Measurements from ENCODE around the gene VAC14. TPM values are rescaled to one million over a fixed set of nuclear protein-coding genes. Genes with fewer than 3 reads are reported as not detected.

VAC14 gene
- total RNA-seq, 1 donor from 2014 or later = 19.0 TPM

DNA sequence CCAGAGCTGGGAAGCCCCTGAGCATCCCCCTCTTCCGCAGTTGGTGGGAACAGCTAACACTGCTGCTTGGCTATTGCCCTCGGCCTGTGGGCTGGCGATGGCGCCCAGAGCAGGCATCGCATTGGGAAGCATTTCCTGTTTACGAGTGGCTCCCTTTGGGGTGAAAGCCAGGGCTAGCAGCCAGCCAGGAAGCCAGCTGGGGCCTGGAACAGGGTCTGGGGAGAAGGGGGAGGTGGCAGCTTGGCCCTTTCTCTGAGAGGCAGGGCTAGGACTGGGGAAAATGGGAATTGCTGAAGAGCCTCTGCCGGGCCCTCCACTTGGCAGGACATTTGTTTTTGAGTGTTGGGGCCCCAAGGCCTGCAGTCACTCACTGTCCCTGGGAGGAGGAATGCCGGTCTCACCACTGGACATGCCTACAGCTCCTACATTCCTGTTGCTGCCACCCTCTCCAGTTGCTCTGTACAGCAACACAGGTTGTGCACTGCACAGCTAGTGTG lies 112.7 kb downstream of the VAC14 start:
- intact Hi-C loops (cut with DNase I) = loop anchor here (2.0 kb wide), 1 partner anchor 39 kb away; no protein-coding TSS in a partner anchor
- DNase-seq (ENCODE audit: low spot score) = no peak

DNA sequence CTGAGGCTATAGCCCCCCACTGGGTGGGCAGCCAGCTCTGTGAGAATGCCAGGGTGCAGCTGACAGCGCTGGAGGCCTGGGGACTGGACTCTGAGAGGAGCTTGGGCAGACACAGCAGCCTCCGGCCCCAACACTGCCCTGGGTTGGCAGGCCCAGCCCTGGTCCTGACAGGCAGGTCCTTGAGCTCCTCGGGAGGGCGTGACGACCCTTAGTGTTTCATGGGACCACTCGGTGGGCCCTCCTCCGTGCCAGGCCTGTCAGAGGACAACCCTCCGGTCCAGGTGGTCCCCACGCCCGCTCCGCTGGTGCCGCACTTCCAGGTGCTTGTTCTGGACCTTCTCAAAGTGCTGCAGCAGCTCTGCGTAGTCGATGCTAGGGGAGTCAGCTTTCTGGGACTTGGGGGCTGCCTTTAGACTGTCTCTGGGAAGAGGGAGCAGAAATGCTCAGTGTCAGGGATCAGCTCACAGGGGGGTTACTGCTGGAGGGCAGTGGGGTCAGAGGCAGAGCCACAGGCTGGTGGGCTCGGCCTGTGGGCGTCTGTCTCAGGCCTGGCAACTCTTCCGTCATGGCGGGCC lies 113.2 kb downstream of the VAC14 start:
- DNase-seq (ENCODE audit: low spot score) = no peak
- intact Hi-C loops (cut with DNase I) = loop anchor here (2.0 kb wide), 1 partner anchor 39 kb away; no protein-coding TSS in a partner anchor

DNA sequence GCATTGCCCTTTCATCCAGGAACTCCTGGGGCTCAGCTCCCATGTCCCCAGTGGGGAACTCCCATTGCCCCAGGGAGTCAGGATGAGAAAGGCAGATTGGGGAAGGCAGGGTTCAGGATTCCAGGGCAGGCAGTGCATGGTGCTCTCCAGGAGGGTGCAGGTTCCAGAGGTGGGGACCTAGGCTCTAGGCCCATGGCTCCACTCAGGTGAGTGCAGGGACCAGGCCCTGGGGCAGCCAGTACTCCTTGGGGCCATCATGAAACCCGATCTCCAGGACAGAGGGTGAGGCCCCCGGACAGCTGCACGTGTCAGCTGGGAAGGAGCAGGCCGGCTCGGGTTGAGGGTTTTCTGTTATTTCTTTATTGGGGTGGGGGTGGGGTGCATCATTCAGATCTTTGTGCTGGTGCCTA lies 113.9 kb downstream of the VAC14 start:
- no peak for DNase-seq (ENCODE audit: low spot score)
- intact Hi-C loops (cut with DNase I) = no loop called here

DNA sequence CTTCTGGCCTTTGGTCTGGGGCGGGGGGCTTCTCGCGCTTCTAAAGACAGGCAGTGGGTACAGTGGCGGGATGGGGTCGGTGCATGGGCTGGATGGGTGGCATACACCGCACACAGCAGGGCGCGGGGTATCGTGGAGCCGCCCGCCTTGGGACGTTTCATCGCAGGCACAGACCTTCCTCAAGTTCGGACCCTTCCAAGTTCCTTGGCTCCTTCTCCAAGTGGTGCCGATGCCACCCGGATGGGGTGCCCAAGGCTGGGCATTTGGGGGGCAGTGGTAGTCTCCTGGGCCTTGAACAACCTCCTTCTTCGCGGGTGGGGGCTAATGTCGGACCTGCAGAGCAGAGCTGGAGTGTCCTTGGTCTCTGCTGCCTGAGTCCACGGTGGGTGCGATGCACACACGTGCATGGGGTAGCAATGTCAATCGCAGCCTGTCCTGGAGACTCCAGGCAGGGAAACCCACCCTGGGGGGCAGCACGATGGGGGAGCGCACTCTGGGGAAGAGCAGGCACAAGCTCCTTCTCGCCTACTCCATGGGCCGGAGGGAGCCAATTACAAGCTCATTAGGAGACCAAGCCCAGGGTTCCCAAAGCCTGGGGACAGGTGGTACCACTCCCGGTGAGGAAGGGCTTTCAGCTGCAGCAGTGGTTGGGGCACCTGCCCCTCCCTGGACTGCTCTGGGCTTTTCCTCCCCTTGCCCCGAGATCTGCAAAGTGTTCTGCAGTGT lies 114.4 kb downstream of the VAC14 start:
- intact Hi-C loops (cut with DNase I) = no loop called here
- no peak for DNase-seq (ENCODE audit: low spot score)

DNA sequence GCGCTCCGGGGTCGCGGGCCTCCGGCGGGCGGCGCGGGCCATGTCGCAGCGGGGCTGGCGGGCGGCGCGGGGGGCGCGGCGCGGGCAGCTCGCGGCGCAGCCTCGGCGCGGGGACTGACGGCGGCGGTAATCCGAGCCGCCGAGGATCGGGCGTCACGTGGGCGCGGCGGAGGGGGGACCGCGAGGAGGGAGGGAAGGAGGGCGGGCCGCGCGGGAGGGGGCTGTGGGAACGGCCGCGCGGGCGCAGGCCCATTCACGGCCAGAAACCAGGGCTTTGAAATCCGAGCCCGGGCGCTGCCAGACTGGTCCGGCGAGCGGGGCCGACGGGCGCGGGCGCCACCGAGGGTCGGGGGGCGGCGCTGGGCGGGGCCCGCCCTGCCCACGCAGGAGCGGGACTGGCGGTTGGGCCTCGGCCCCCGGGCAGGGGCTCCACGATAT lies 115.0 kb downstream of the VAC14 start, which contains the start of gene MTSS2:
Gene MTSS2, minus strand, starts transcription at position 116 of the 438 bp plus-strand sequence. CDS start 262 bp downstream, outside the sequence.
- peak; percentile 87 for DNase-seq (ENCODE audit: low spot score)
- intact Hi-C loops (cut with DNase I) = no loop called here

DNA sequence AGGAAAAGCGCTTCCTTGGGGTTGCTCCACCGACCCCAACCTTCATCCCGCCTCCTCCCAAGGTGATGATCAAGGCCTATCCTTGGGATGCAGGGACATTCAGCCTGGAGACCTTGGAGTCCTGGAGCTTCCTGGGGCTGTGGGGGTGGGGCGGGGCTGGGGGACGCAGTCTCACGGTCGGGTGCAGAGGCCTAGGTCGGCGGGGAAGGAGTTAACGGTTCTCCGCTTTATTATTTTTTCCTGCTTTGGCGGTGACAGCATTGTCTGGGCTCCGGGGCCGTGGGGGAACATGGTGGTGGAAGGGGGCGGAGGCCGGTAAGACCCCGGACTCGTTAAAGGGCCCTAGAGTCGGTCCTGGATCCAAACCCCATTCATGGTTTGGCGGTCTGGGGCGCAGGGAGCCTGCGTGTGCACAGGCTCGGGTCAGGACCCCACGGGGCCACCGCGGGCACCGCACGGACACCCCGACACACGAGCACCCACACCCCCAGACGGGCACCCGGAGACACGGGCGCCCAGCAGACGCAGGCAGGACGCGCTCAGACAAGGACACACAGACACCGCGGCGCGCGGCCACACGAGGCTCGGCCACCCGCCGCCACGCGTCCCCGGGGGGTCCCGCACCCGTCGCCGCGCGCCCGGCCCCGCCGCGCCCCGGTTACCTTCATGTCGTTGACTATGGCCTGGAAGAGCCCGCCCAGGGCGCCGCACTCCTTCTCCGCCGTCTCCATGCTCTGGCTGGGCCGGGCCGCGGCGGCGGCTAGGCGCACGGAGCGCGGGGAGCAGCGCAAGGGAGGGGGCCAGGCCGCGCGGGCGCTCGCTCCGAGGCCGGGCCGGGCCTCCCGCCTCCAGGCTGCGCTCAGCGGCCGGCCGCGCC lies 115.7 kb downstream of the VAC14 start:
- intact Hi-C loops (cut with DNase I) = no loop called here
- no peak for DNase-seq (ENCODE audit: low spot score)

DNA sequence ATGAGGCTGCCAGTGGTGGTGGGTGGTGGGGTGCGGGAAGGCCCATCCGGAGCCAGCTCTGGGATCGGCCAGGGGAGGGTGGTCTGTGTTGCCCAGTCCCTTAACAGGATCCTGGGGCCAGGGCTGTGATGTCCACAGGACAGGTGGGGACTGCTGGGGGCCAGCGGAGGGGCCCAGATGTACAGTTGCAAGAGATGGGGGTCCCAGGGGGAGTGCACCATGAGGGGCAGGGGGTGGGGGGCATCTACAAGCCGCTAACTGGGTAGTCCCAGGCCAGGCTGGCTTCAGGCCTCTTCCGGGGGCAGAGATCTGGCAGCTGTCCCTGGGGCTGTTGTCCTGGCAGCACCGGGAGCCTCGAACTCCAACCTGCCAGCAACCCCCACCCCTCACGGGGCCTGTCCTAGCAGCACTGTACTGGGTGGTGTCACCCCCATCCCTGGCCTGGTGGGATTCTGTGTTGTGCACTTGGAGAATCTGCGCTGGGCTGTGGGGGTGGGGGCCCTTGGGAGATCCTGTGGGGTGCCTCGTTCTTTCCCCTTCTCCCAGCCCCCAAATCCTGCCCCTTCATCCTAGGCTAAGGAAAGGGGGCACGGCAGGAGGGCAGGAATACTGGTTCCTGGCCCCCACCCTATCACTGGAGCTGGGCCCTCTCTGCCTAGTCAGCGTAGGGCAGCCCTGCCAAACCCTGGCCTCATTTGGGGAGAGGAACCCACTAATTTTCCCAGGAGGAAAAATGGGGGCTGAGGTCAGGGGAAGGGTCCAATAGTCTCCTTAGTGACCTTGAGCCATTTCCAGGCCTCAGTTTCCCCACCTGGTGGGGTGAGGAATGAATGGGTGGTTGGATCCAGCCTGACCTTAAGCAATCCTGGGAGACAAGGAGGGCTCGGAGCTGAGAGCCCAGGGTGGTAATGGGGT lies 116.6 kb downstream of the VAC14 start:
- intact Hi-C loops (cut with DNase I) = no loop called here
- no peak for DNase-seq (ENCODE audit: low spot score)

DNA sequence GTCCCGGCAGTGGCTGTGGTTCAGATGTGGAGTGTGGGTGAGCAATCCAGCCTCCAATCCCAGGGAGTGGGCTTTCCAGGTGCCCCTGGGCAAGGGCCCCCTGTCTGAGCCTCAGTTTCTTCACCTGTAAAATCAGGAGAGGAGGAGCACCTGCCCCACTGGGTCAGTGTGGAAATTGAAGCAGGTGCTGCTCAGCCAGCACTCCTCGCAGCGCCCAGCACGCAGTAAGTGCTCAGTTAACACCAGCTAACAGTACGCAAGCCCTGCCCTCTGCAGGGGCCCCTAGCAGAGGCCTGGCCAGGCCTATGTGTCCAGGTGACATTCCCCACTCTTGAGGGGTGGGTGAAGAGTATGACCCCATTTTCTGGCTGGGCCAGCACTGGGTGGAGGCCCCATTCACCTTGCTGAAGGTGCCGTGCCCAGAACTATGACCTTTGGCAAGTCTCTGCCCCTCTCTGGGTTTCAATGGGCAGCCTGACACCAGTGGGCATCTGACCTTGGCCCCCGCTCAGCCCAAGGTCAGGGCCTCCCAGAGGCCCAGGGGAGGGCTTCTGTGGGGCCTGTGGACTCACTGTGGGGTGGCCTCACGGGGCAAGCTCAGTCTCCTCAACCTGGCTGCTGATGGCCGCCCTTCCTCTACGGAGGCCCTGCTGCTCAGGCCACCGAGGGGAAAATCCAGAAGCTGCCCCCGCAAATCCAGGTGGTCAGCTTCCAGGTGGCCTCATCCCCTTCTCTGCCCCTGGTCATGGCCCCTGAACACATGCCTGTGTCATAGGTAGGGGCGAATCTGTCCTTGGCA lies 117.6 kb downstream of the VAC14 start:
- DNase-seq (ENCODE audit: low spot score) = no peak
- intact Hi-C loops (cut with DNase I) = no loop called here

DNA sequence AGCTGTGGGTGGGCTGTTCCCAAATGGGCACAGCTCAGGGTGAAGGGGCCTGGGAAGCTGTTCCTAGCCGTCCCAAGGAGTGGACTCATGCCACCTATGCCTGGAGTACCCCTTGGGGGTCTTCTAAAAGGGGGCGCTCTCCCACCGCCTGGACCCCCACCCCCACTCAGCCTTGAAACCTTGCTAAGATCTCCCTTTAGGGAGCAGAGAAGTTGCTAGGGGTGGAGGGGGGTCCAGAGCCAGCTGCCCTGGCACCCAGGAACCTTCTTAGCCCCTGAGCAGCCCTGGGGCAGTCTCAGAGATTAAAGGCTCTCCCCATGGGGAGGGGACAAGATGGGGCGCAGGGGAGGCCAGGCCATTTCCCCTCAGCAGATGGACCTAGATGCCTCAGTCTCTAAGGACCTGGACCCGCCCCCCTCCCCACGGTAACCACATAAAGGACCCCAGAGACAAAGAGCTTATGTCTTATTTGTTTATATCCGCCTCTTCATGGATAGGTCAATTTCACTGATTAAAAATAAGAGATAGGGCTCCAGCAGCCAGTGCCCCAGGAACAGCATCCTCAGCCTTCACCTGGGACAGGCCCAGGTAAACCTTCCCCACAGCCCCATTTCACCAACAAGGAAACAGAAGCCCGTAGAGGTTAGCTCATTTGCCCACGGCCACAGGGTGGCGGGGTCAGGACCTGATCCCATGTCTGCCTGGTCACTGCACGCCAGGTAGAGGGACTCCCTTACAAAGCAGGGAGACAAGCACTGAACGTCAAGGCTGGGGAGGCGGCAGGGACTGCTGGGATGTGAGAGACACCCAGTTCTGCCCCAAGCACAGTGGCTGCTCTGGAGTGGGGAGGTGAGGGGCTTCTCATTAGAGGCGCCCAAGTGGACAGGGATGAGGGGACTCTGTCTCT lies 118.5 kb downstream of the VAC14 start:
- no peak for DNase-seq (ENCODE audit: low spot score)
- intact Hi-C loops (cut with DNase I) = loop anchor here (1.0 kb wide), 1 partner anchor 56 kb away; no protein-coding TSS in a partner anchor

DNA sequence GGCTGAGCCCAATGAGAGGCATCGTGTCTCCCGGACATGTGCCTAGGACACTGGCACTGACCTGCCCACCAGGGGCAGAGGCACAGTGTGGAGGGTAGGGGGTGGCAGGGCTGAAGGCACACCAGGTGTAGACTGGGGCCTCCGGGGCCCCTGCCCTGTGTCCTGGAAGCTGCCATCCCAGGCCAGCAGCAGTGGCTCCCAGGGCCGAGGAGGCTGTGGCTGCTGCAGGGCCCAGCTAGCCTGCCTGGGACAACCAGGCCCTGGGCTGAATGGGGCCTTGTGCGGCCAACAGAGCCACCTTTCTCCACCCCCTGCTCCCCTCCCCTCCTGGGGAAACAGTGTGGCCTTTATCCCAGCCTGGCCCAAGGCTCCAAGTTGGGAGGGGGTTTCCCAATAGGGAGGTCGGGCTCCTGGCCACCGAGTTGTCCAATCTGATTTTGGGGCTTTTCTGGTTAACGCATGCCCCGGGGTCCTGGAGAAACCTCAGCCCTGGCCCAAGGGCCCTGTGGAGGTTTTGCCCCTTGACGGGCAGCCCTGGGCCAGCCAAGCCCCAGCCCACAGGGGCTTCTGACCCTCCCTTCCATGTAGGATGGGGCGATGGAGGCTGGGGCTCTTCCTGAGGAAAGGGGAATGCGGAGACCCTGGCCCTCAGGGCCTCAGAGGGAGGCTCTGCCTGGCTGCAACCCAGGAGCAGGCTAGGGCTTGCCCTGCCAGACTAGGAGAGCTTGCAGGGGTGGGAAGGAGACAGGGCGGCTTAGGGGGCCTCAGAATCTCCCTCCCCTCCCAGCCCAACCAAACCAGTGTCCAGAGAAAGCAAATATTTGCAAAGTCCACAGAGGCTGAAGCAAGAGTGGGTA lies 119.3 kb downstream of the VAC14 start:
- intact Hi-C loops (cut with DNase I) = loop anchor here (1.0 to 2.0 kb wide), 2 partner anchors 57 to 89 kb away; no protein-coding TSS in a partner anchor
- DNase-seq (ENCODE audit: low spot score) = no peak

DNA sequence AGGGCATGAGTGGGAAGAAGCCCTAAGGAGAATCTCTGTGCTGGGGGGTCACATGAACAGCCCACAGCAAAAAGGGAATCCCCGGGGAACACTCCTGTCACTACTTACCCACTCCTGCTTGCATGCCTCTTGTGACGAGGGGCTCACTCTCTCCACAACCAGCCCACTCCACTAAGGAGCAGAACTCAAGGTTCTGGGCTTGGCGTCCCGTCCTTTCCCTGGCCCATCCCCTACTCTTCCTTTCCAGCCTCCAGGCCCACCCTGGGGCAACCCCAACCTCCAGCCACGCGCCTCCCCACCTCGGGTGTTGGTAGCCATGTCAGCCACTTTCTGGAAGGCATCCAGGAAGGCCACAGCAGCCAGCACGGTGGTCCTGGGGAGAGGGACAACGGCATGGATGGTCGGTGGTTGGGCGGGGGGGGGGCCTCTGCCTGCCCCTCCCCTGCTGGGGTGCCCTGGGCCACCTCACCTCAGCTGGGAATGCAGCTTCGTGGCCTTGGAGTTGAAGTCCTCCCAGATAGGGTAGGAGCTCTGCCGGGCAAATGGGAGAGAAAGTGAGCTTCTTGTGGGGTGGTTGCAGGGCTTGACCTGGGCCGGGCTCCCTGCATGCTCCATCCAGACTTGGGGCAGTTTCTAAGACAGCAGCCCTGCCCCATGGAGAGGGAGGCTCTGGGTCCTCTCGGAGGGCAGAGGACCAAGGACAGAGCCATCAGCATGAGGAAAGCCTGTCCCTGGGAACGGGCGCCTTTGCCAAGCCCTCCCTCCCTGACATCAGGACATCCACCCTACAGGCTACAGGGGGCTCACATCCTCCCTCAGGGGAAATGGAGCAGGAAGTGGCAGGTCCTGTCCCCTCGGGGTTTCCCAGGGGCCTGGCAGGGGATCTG lies 120.2 kb downstream of the VAC14 start:
- intact Hi-C loops (cut with DNase I) = loop anchor here (2.0 kb wide), 1 partner anchor 90 kb away; no protein-coding TSS in a partner anchor
- no peak for DNase-seq (ENCODE audit: low spot score)

DNA sequence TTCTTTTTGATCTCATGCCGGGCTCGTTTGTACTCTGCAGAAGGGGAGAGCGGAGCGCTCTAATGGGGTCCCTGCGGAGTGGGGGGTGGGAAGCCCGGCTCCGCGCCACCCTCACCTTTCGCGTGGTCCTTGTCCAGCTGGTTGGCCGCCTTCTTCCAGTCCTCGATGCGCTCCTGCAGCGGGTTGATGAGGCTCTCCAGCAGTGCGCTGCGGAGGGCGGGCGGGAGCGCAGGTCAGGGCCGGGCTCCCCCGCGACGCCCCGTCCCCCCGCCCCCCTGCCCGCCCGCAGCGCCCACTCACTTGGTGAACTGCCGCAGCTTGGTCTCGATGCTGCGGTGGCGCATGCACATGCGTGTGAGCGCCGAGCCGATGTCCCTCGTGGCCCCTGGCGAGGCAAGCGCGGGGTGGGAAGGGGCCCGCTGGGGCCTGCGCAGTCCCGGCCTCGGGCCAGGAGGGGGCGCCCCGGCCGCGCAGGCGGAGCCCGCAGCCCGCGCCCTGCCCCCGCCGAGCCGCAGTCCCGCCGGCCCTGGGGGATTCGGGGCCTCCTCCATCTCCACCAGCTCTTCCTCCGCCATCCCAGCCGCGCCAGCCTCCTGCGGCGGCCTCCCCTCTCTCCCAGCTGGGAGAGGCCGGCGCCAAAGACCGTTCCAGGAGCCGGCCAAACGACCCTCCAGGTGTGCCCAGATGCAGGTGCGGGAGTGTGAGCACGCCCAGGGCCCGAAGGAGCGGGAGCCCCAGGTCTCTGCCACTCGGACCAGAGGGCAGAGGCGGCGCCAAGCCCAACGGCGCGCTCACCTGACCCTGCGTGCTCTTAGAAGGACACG lies 121.1 kb downstream of the VAC14 start:
- intact Hi-C loops (cut with DNase I) = loop anchor here (2.0 kb wide), 1 partner anchor 91 kb away; no protein-coding TSS in a partner anchor
- DNase-seq (ENCODE audit: low spot score) = no peak

DNA sequence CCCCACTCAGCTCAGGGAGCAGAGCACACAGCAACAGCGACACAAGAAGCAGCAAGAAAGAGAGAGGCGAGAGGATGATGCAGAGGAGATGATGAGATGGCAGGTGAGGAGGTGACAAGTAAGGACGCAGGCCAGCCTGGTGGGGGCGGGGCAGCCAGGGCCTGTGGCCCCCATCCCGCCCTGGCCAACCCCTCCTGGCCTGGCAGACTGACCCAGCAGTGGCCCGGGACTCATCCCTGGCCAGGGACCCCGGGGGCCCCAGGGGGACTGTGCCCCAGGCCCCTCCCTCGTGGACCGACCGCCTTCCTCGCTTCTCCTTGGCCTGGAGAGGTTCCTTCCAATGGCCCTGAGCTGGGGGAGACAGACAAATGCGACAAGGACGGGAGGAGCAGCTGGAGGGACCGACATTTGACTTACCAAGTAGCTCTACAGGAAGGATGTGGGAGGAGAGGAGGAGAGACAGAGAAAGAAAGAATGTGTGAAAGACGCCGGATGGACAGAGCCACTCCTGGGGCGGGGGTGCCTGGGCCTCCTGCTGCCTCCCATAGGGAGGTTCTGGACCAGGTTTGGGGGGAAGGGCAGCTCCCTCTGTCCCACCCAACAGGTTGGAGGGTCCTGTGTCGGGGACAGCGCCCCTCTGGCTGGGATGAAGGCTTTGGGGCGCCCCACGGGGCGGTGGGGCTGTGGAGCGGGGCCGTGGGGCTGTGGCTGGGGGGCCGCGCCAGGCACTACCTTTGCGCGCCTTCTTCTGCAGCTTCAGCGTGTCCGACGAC lies 121.9 kb downstream of the VAC14 start:
- intact Hi-C loops (cut with DNase I) = no loop called here
- DNase-seq (ENCODE audit: low spot score) = no peak

Data from cardiac septum (tissue), 1 donor.